HCT116 (cell line): ENCODE data around the gene HOMER2. TPM values are rescaled to one million over a fixed set of nuclear protein-coding genes. Genes with fewer than 3 reads are reported as not detected.

Source experiments
- total RNA-seq: library from RNA; stranded (reverse); gene quantifications from one replicate; pipeline ENCODE4 v1.2.1, GENCODE V29; 2021; ENCODE audit not compliant: unreplicated experiment

HOMER2 gene
- total RNA-seq, 1 experiment from 2014 or later, result 3.9 TPM

Other genes with a start within 250 kb of the HOMER2 start
- gene AP3B2, start 242.8 kb downstream of the HOMER2 start, total RNA-seq, result 0.07 TPM
- gene FSD2, start 146.7 kb downstream of the HOMER2 start, total RNA-seq, result not detected
- 7.1 TPM for gene WHAMM, start 143.1 kb downstream of the HOMER2 start, total RNA-seq
- 16.5 TPM for gene RAMAC, start 33.5 kb upstream of the HOMER2 start, total RNA-seq
- gene C15orf40, start 58.9 kb upstream of the HOMER2 start, total RNA-seq, result 26.0 TPM
- 80.0 TPM for gene BTBD1, start 114.5 kb upstream of the HOMER2 start, total RNA-seq
- gene TM6SF1, start 154.9 kb upstream of the HOMER2 start, total RNA-seq, result not detected